Thyroid gland (tissue), 4 donors: ENCODE data around the gene PRRC1.

Experiments used
- POLR2A ChIP-seq, 2 donors: fragments of 450-650 bp; IDR thresholded peaks; one replicate each; pipeline ENCODE4 v1.6.1; 2017; ENCODE audit warnings: antibody characterized with exemption in 2 of 2, mild to moderate bottlenecking in 2 of 2, moderate library complexity in 1 of 2
- TF ChIP-seq, protein P1 (sequence below), 6 experiments: fragments of 200-600 bp in 3 of 6; fragments of 450-650 bp in 3 of 6; sonication (generic) in 3 of 6; IDR thresholded peaks; one replicate each; pipeline ENCODE4 v1.5.1; 2016 to 2019; ENCODE audit warnings: antibody characterized with exemption in 6 of 6, mild to moderate bottlenecking in 2 of 6, inconsistent platforms in 1 of 6, moderate library complexity in 1 of 6

DNA sequence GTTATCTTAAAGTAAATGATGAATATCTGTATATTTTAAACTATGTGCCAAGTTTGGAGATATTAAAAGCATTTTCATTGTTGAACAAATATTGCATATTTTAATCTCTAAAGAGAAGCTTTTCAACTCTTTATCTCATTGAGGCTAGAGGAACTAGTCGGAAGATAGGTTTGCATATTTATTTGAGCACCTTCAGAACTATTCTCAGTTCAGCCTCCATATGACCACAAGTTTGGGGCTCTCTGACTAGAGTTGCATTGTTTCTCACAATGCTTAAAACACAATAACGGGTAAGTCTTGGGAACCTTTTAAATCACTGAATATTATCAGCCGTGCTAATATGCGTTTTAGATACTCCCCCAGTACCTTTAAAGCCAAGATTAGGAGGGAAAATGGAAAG, 84.2 kb downstream of the PRRC1 start:
- TF ChIP-seq, protein P1, sequence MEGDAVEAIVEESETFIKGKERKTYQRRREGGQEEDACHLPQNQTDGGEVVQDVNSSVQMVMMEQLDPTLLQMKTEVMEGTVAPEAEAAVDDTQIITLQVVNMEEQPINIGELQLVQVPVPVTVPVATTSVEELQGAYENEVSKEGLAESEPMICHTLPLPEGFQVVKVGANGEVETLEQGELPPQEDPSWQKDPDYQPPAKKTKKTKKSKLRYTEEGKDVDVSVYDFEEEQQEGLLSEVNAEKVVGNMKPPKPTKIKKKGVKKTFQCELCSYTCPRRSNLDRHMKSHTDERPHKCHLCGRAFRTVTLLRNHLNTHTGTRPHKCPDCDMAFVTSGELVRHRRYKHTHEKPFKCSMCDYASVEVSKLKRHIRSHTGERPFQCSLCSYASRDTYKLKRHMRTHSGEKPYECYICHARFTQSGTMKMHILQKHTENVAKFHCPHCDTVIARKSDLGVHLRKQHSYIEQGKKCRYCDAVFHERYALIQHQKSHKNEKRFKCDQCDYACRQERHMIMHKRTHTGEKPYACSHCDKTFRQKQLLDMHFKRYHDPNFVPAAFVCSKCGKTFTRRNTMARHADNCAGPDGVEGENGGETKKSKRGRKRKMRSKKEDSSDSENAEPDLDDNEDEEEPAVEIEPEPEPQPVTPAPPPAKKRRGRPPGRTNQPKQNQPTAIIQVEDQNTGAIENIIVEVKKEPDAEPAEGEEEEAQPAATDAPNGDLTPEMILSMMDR (IDR thresholded peaks at IDR 0.05) = no peak
- no peak for TF ChIP-seq POLR2A (IDR thresholded peaks at IDR 0.05)
